Esophagus (tissue), 2 donors: ENCODE results near the gene TPP2. TPM values are rescaled to one million over a fixed set of nuclear protein-coding genes. Genes with fewer than 3 reads are reported as not detected.

Experiments used
- H3K27ac ChIP-seq, 2 donors: one replicate each; pipeline ENCODE4 v1.5.1; 2013; ENCODE audit warnings: low read depth in 2 of 2, mild to moderate bottlenecking in 2 of 2, inconsistent platforms in 1 of 2, low read length in 1 of 2, moderate library complexity in 1 of 2
- H3K27me3 ChIP-seq, 2 donors: one replicate each; pipeline ENCODE4 v1.6.1; 2013; ENCODE audit warnings: low read length in 2 of 2, control low read depth in 1 of 2, mild to moderate bottlenecking in 1 of 2; ENCODE audit not compliant: insufficient read depth in 2 of 2, control insufficient read depth in 1 of 2
- H3K36me3 ChIP-seq, 2 donors: one replicate each; pipeline ENCODE4 v1.6.1; 2013; ENCODE audit warnings: low read length in 1 of 2; ENCODE audit not compliant: control insufficient read depth in 2 of 2, insufficient read depth in 2 of 2
- H3K4me1 ChIP-seq, 2 donors: one replicate each; pipeline ENCODE4 v1.6.1; 2013; ENCODE audit warnings: low read length in 1 of 2; ENCODE audit not compliant: control insufficient read depth in 2 of 2, insufficient read depth in 2 of 2
- H3K4me3 ChIP-seq, 2 donors: one replicate each; pipeline ENCODE4 v1.5.1; 2013; ENCODE audit warnings: low read length in 2 of 2, mild to moderate bottlenecking in 2 of 2, low read depth in 1 of 2, moderate library complexity in 1 of 2
- H3K9me3 ChIP-seq, 2 donors: one replicate each; pipeline ENCODE4 v1.6.1; 2013; ENCODE audit warnings: mild to moderate bottlenecking in 2 of 2, low read depth in 1 of 2, low read length in 1 of 2, moderate library complexity in 1 of 2; ENCODE audit not compliant: control insufficient read depth in 2 of 2, insufficient read depth in 1 of 2
- WGBS, 2 donors: extraction: QIAGEN DNeasy Blood & Tissue Kit; methylation state at CpG; one replicate each; pipeline ENCODE4 v1.1.7; 2013; 5-methylcytosine and 5-hydroxymethylcytosine counted together
- polyA plus RNA-seq, 2 donors: library from polyadenylated mRNA; stranded (reverse); fragments of 200-250 nt; gene quantifications; one replicate each; pipeline ENCODE4 v1.2.3, GENCODE V29; 2013
- donor health status: healthy with polysubstance abuse.
- donor health status: Bipolar disorder and iron deficiency.

The TPP2 gene
- polyA plus RNA-seq, 2 donors = 15.2 to 17.1 TPM

GRCh38 chr13:102667911-102668310 lies 71.1 kb downstream of the TPP2 start:
- WGBS, 2 donors = 91 to 96% methylated on average over 4 of the region's 4 CpGs
- Histone ChIP-seq H3K27ac (no peak overlapping the region), H3K4me1 (no peaks in the 10 kb centered on the region), H3K27me3 (no peaks in the 10 kb centered on the region), H3K36me3 (peaks cover 7 to 9% of the 10 kb centered on the region in 2 donors), H3K4me3 (no peak overlapping the region), H3K9me3 (peaks cover 0 to 2% of the 10 kb centered on the region in 2 donors)

GRCh38 chr13:102670130-102670529 lies 73.3 kb downstream of the TPP2 start:
- Histone ChIP-seq H3K27ac (no peak overlapping the region), H3K27me3 (no peaks in the 10 kb centered on the region), H3K4me3 (no peak overlapping the region), H3K4me1 (no peaks in the 10 kb centered on the region), H3K9me3 (peaks cover 0 to 2% of the 10 kb centered on the region in 2 donors), H3K36me3 (peaks cover 7 to 11% of the 10 kb centered on the region in 2 donors)
- 58 to 69% methylated on average over 5 of the region's 5 CpGs for WGBS, 2 donors

GRCh38 chr13:102675115-102675514 lies 78.3 kb downstream of the TPP2 start:
- Histone ChIP-seq H3K27ac (no peak overlapping the region), H3K27me3 (no peaks in the 10 kb centered on the region), H3K9me3 (no peaks in the 10 kb centered on the region), H3K4me1 (no peaks in the 10 kb centered on the region), H3K4me3 (no peak overlapping the region), H3K36me3 (peaks cover 2 to 3% of the 10 kb centered on the region in 2 donors)
- 80 to 84% methylated on average over 3 of the region's 3 CpGs for WGBS, 2 donors

- H3K27me3 ChIP-seq = no peaks in the 10 kb centered on the region
- no peaks in the 10 kb centered on the region for H3K4me1 ChIP-seq
- 90 to 93% methylated on average over 4 of the region's 4 CpGs for WGBS, 2 donors
Measured at GRCh38 chr13:102677122-102677521, 80.3 kb downstream of the TPP2 start.

GRCh38 chr13:102678339-102679107 lies 81.7 kb downstream of the TPP2 start:
- H3K4me3 ChIP-seq = no peak overlapping the region
- no peaks in the 10 kb centered on the region for H3K9me3 ChIP-seq
- 62 to 85% methylated on average over 5 of the region's 5 CpGs for WGBS, 2 donors
- peaks cover 0 to 2% of the 10 kb centered on the region in 2 donors for H3K36me3 ChIP-seq
- H3K4me1 ChIP-seq = no peaks in the 10 kb centered on the region
- H3K27me3 ChIP-seq = no peaks in the 10 kb centered on the region
- no peak overlapping the region for H3K27ac ChIP-seq

More at GRCh38 chr13:102677122-102677521, 80.3 kb downstream of the TPP2 start:
- no peak overlapping the region for H3K27ac ChIP-seq
- no peak overlapping the region for H3K4me3 ChIP-seq
- peaks cover 2 to 3% of the 10 kb centered on the region in 2 donors for H3K36me3 ChIP-seq
- H3K9me3 ChIP-seq = no peaks in the 10 kb centered on the region

- 56 to 66% methylated on average over 3 of the region's 3 CpGs for WGBS, 2 donors
- H3K27me3 ChIP-seq = no peaks in the 10 kb centered on the region
- no peak overlapping the region for H3K4me3 ChIP-seq
- no peaks in the 10 kb centered on the region for H3K4me1 ChIP-seq
- no peaks in the 10 kb centered on the region for H3K9me3 ChIP-seq
- peaks cover 0 to 2% of the 10 kb centered on the region in 2 donors for H3K36me3 ChIP-seq
- H3K27ac ChIP-seq = no peak overlapping the region
Measured at GRCh38 chr13:102679449-102680132, 82.8 kb downstream of the TPP2 start.

DNA sequence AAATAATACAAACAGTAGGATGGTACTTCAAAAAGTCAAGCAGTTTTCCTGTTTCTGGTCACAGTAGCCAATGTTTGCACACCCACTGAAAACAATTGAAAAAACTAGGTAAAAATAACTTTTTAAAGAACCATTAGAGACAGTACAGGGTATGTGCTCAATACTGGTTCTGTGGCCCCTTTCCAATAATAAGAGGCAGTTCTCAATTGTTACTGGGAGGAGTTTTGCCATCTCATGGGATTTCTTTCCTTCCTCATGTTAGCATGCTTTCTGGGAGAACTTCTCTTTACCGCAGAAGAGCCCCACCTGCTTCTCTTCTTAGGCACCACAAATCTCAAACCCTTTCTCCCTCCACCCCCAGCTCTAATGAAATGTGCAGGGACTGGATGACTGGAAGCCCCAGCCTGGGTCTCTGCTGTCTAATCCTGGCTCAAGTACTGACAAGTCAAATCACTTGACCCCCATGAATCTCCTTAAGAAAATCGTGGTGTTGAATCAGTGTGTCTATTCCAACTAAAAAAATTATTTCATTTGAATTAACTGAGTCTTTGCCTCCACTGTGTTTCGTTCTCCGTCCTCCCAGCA lies 83.4 kb downstream of the TPP2 start:
- no peaks in the 10 kb centered on the region for H3K27me3 ChIP-seq
- no peaks in the 10 kb centered on the region for H3K4me1 ChIP-seq
- H3K27ac ChIP-seq = no peak overlapping the region
- H3K9me3 ChIP-seq = no peaks in the 10 kb centered on the region
- no peak overlapping the region for H3K4me3 ChIP-seq
- peaks cover 0 to 2% of the 10 kb centered on the region in 2 donors for H3K36me3 ChIP-seq
- 61 to 78% methylated on average over 4 of the region's 4 CpGs for WGBS, 2 donors

DNA sequence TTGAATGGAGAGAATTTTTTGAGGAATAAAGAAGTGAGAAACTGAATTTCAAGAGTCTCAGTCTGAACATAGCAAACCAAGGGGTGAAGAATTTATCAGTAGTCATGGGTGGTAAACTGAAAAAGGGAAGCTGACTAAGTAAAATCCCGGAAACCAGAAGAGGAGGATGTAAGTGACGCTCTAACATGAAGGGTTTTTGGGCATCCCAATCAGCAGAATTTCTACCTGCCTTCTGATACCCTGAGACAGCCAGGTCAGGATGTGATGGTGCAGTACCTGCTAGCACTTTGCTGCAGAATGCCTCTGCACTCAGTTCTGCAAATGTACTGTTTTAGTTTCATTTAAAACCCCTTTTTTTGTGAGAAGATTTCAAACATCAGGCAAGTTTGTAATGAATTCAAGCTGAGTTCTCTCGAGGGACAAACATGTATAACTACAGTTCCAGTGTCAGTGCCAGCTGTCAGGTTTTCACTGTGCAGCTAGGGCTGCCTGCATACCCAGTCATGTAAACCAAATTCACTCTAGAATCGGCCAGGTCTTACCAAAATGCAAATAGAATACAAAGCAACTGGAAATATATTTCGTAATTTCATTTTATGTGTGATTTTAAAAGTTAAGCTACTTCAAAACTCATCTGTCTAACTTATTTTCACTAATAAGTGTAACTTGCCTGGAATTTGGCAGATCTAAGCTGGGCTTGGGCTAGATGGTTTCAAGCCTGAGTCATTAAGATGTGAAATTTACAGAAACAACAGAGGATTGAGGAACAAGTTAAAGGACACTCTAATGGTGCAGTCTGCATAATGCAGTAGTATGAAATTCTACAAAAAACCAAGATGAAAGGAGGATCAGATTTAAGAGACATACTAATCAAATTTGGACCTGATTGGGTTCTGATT lies 84.3 kb downstream of the TPP2 start:
- Histone ChIP-seq H3K4me3 (no peak overlapping the region), H3K27me3 (no peaks in the 10 kb centered on the region), H3K36me3 (peaks cover 0 to 2% of the 10 kb centered on the region in 2 donors), H3K27ac (no peak overlapping the region), H3K9me3 (no peaks in the 10 kb centered on the region), H3K4me1 (no peaks in the 10 kb centered on the region)
- 68 to 75% methylated on average over 5 of the region's 5 CpGs for WGBS, 2 donors

- Histone ChIP-seq H3K4me1 (no peaks in the 10 kb centered on the region), H3K27me3 (no peaks in the 10 kb centered on the region), H3K36me3 (peaks cover 0 to 2% of the 10 kb centered on the region in 2 donors), H3K27ac (no peak overlapping the region), H3K4me3 (no peak overlapping the region), H3K9me3 (no peaks in the 10 kb centered on the region)
- WGBS, 2 donors = 66 to 71% methylated on average over 4 of the region's 4 CpGs
Measured at GRCh38 chr13:102682211-102682610, 85.4 kb downstream of the TPP2 start.
